ENCODE measurements around the gene RAB20.
"Not testable (repeated sequence)": the region's sequence is repeated elsewhere in the genome, so short reads cannot be mapped to it uniquely, and the experiment has no call there.

RAB20 gene

DNA sequence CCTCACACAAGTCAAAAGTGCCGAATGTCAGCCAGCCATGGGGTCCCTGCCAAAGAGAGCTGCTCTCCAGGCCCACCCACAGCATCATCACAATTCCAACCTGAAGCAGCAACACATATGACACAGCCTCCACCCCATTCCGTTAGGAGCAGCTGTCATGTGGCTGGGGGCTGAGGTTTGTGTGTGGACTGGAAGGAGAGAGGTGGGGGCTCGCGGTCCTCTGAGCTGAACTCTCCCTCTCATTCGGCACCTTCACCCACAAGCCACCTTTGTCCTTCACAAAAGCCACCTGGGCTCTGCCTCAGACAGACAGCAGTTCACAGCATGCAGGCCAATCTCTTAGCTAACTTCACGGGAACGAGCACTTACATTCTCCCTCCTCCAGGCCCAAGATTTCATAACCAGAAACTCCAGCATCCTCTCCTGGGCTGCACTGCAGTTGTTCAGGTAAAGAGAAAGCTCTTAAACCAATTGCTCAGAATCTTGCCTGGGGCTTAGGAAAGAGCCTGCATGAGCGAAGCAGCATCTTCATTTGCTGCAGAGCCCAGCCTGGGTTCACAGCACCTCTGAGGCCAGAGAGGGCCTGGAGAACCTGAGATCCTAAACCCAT, 7.2 kb downstream of the RAB20 start:
- no peak for DNase-seq

DNA sequence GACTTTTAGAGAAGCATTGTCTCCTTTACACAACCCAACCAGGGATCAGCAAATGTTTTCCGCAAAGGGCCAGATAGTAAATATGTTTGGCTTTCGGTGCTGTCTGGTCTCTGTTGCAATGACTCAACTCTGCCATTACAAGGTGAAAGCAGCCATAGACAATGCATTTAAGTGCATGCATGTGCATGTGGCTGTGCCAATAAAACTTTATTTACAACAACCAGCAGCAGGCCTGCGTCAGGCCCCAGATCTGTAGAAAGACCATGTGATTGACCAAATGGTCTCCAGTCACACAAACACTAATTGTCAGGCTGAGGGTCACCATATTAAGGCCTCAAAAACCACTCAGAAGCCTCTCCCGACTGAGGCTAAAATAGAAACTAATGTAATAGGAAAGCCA, 8.1 kb downstream of the RAB20 start:
- DNase-seq = no peak

DNA sequence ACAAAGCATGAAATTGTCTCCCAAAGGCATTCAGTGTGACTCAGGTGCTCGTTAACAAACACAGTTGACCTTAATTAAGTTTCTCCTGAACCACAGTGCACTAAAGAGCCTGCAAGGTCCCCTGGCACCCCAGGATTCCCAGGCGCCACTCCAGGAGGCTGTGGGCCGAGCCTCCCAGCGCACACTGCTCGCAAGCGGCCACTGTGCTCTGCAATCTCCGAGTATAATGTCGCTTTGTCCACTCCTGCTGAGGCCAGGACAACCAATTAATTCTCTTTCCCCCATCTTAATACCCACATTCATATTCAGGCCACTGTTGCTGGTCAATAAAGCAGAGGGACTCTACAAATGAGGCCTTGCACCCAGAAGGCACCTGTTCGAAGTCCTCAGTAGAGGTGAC, 8.8 kb downstream of the RAB20 start:
- no peak for DNase-seq

GRCh38 chr13:110551284-110551683, 10.2 kb downstream of the RAB20 start:
- no peak for DNase-seq

- no peak for DNase-seq
Observed at GRCh38 chr13:110549795-110550160, 11.7 kb downstream of the RAB20 start.

DNA sequence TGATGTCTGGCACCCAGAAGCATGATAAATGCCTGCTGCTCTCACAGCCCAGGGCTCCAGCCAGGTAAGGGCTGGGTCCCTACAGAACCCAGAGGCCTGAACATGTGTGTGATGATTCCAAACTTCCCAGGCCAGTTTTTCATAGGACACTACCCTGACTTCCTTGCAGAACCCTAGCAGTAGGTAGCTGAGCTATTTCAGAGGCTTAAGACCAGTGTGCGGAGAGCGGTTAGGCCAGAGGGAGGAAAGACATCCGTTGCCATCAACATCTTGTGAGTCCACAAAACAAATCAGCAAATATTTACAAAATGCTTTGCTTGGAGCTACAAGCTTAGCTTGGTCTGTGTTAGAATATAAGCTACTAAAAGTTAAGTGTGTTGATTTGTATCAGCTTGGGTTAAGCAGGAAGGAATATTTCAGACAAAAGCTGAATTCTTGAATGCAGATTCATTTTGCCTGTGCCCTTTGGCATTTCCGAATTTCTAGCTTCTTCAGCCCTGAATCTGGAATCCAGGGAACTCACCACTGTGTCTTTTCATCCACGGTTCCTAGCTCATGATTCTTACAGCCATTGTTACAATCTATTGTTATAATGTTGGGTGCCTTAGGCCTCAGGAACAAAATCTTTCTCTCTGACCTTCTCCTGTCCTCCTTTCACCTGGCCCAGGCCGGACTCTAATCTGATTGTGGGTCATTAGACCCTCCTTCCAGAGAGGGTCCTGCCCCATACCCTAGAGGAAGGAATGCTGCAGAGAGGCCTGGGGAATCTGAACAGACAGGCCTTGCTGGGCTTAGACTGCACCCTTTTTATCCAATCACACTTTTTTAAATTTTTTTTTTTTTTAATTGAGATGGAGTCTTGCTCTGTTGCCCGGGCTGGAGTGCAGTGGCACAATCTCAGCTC, 12.4 kb downstream of the RAB20 start:
- no peak for DNase-seq

- peak; percentile 51 for DNase-seq
Observed at GRCh38 chr13:110546926-110547325, 14.6 kb downstream of the RAB20 start.

- no peak for DNase-seq
Observed at GRCh38 chr13:110546378-110546777, 15.1 kb downstream of the RAB20 start.

- no peak for DNase-seq
Observed at GRCh38 chr13:110542169-110542796, 19.2 kb downstream of the RAB20 start.

DNA sequence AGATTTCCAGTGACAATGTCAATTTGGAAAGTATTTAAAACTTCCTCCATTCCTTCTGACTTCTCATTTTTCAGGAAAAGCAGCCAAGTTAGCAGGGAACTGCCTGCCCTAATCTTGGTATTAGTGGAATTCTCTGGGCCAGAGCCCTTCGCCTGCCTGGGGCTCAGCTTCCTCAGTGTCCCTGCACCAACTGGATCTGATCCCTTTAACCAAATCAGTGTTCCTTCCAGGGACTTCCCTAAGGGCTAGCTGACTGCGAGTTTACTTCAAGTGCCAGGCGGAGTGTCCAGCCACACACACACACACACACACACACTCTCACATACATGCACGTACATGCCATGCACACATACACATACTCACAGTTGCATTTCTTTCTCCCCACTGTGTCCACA, 20.0 kb downstream of the RAB20 start:
- DNase-seq = no peak

DNA sequence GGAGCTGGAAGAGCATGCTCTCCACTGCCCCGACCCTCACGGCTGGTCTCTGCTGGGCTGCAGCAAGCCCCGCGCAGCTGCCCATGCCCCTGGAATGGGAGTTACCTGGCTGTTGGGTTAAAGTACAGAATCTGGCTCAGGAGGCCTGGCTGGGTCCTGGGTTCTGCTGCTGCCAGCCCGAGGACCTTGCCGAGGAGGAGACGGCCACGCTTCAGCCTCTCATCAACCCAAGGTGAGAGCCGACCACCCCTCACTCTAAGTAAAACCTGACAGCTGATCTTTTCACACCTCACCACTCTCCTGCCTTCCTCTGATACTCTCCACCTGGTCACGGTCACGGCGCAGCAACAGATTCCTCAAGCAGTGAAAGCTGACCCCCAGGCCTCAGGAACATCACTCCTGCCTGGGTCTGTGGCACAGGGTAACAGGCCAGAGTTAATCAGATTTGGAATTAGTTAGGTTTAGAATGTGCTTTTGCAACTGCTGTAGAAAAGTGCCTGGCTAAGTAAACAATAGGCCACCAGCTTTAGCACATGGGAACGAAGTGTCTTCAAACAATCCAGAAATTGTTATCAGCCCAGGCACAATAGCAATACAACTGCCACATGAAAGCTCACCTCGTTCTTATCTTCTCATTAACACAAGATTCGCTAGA, 20.5 kb downstream of the RAB20 start:
- no peak for DNase-seq

- no peak for DNase-seq
Observed at GRCh38 chr13:110539894-110540293, 21.6 kb downstream of the RAB20 start.

DNA sequence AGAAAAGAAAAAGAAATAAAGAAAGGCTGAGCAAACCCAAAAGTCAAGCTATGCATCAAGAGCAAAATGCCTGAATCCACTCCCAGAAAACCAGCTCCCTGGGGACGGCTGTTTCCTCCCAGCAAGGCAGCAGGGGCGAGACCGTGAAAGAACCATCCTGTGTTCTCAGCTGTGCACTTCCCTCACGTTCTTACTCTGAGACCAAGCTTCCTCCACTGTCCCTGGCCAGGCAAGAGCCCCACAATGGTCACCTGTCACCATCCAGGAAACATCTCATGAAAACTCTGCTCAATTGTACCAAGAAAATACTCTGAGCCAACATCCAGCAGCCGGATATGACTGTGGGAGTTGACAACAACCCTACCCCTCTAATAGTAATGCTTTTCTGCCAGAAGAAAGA, 22.9 kb downstream of the RAB20 start:
- no peak for DNase-seq

- no peak for DNase-seq
Observed at GRCh38 chr13:110536006-110536693, 25.4 kb downstream of the RAB20 start.

- DNase-seq = no peak
Observed at GRCh38 chr13:110535526-110535925, 26.0 kb downstream of the RAB20 start.

- no peak for DNase-seq
Observed at GRCh38 chr13:110533771-110534670, 27.5 kb downstream of the RAB20 start.

DNA sequence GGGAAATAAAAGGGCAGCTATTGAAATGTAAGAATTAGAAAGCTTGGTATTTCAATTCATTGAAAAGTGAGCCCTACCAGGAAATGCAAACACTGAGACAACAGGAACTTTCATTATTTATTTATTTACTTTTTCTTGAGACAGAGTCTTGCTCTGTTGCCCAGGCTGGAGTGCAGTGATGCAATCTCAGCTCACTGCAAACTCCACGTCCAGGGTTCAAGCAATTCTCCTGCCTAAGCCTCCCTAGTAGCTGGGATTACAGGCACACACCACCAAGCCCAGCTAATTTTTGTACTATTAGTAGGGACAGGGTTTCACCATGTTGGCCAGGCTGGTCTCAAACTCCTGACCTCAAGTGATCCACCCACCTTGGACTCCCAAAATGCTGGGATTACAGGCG, 29.3 kb downstream of the RAB20 start:
- DNase-seq = not testable (repeated sequence)

GRCh38 chr13:110531671-110532083, 29.8 kb downstream of the RAB20 start:
- no peak for DNase-seq

DNA sequence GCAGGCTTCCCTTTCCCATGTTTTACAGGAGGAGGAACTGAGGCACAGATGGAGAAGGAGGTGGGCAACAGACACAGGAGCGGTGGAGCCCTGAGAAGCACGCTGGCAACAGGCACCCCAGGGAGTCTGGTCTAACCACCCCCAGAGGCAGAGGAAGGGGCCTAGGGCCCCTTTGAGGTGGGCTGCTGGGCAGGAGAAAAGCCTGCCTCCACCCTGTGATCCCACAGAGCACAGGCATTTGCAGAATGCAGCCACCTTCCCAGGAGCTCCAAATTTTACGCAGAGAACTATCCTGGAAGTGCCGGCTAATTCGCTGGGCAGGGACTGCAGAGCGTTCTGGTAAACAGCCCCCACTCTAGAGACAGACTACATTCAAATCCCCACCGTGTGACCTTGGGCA, 30.4 kb downstream of the RAB20 start:
- no peak for DNase-seq

DNA sequence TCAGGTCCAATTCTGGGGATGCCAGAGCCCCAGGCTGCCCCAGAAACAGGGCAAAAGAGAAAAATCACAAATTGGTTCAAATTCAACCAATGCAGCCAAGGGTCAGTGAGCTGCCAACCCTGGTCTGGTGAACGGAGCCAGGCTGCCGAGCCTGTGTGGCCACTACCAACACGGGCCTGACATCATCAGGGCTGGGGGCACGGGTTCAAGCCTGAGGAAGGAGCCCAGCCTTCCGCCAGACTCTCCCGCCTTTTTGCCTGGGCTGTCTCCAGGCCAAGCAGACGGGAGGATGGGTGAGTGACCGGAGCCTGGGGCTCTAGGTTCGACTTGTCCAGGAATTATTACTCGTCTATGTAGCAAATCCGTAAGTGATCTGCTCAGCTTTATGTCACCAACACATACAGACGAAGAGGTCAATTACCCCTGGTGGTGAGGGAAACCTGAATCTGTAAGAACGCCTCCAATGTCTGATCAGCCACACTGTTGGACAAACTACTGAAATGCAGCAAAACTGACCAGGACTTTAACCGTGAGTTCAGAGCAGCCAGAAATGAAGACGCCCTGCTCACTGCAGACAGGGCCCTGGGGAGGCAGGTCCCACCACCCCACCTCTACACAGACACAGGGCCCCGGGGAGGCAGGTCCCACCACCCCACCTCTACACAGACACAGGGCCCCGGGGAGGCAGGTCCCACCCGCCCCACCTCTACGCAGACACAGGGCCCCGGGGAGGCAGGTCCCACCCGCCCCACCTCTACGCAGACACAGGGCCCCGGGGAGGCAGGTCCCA, 31.8 kb downstream of the RAB20 start:
- DNase-seq = no peak

DNA sequence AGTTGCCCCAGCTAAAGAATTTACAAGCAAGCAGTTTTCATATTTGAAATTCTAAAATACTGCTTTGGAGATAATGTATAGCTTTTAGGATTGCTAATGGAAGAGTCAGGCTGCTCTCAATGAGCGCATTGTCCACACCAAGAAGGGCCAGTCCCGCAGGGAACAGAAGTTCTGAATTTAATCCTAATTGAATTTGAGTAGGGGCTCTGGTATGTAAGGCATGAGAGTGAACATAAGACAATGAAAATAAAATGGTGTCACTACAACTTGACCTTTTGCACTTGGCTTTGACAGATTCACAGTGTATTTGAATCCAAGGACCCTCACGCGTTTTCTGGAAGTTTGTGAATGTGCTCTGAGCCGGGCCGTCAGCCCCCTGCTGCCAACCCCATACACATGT, 32.6 kb downstream of the RAB20 start:
- no peak for DNase-seq

All from left hindlimb (tissue), 1 donor.